ENCODE measurements around the gene ROBO2.

ROBO2 gene

GRCh38 chr3:77102951-77103769 lies 63.3 kb downstream of the ROBO2 start:
- no peak for DNase-seq (ENCODE audit: low read depth in 2 of 2)

- no peak for DNase-seq (ENCODE audit: low read depth in 2 of 2)
Observed at GRCh38 chr3:77122652-77123051, 82.8 kb downstream of the ROBO2 start.

GRCh38 chr3:77125966-77126365 lies 86.1 kb downstream of the ROBO2 start:
- no peak for DNase-seq (ENCODE audit: low read depth in 2 of 2)

GRCh38 chr3:77134769-77135168 lies 94.9 kb downstream of the ROBO2 start:
- no peak for DNase-seq (ENCODE audit: low read depth in 2 of 2)

GRCh38 chr3:77137559-77137958 lies 97.7 kb downstream of the ROBO2 start:
- DNase-seq (ENCODE audit: low read depth in 2 of 2), result no peak

- no peak for DNase-seq (ENCODE audit: low read depth in 2 of 2)
Observed at GRCh38 chr3:77139624-77140023, 99.7 kb downstream of the ROBO2 start.

- DNase-seq (ENCODE audit: low read depth in 2 of 2), result no peak
Observed at GRCh38 chr3:77141423-77141822, 101.5 kb downstream of the ROBO2 start.

GRCh38 chr3:77142578-77142977 lies 102.7 kb downstream of the ROBO2 start:
- no peak for DNase-seq (ENCODE audit: low read depth in 2 of 2)

- DNase-seq (ENCODE audit: low read depth in 2 of 2), result no peak
Observed at GRCh38 chr3:77146004-77146403, 106.1 kb downstream of the ROBO2 start.

- no peak for DNase-seq (ENCODE audit: low read depth in 2 of 2)
Observed at GRCh38 chr3:77147836-77148578, 108.1 kb downstream of the ROBO2 start.

- DNase-seq (ENCODE audit: low read depth in 2 of 2), result no peak
Observed at GRCh38 chr3:77149382-77149781, 109.5 kb downstream of the ROBO2 start.

GRCh38 chr3:77150028-77150427 lies 110.1 kb downstream of the ROBO2 start:
- no peak for DNase-seq (ENCODE audit: low read depth in 2 of 2)

- no peak for DNase-seq (ENCODE audit: low read depth in 2 of 2)
Observed at GRCh38 chr3:77150759-77151158, 110.9 kb downstream of the ROBO2 start.

GRCh38 chr3:77158730-77159581 lies 119.1 kb downstream of the ROBO2 start:
- no peak for DNase-seq (ENCODE audit: low read depth in 2 of 2)

GRCh38 chr3:77160931-77161497 lies 121.1 kb downstream of the ROBO2 start:
- no peak for DNase-seq (ENCODE audit: low read depth in 2 of 2)

GRCh38 chr3:77169823-77170222 lies 129.9 kb downstream of the ROBO2 start:
- no peak for DNase-seq (ENCODE audit: low read depth in 2 of 2)

GRCh38 chr3:77171026-77171425 lies 131.1 kb downstream of the ROBO2 start:
- no peak for DNase-seq (ENCODE audit: low read depth in 2 of 2)

GRCh38 chr3:77179762-77180161 lies 139.9 kb downstream of the ROBO2 start:
- no peak for DNase-seq (ENCODE audit: low read depth in 2 of 2)

- no peak for DNase-seq (ENCODE audit: low read depth in 2 of 2)
Observed at GRCh38 chr3:77182341-77182740, 142.4 kb downstream of the ROBO2 start.

- DNase-seq (ENCODE audit: low read depth in 2 of 2), result no peak
Observed at GRCh38 chr3:77186319-77186718, 146.4 kb downstream of the ROBO2 start.

- DNase-seq (ENCODE audit: low read depth in 2 of 2), result no peak
Observed at GRCh38 chr3:77186728-77187127, 146.8 kb downstream of the ROBO2 start.

GRCh38 chr3:77188210-77188609 lies 148.3 kb downstream of the ROBO2 start:
- no peak for DNase-seq (ENCODE audit: low read depth in 2 of 2)

All from stimulated activated CD8-positive, alpha-beta memory T cell treated with anti-CD3 and anti-CD28 coated beads, Interleukin-2, amount 100 ng/mL, for 1 hour (primary cell).